HG03135 (cell line): ENCODE results near the gene FOXA3.
"Not testable (repeated sequence)": the region's sequence is repeated elsewhere in the genome, so short reads cannot be mapped to it uniquely, and the experiment has no call there.

Experiments
- ATAC-seq: cut with Tn5 transposase; IDR thresholded peaks from one replicate; pipeline ENCODE4 v1.9.1; 2021; ENCODE audit warnings: mild to moderate bottlenecking, moderate library complexity; ENCODE audit not compliant: unreplicated experiment

The FOXA3 gene

DNA sequence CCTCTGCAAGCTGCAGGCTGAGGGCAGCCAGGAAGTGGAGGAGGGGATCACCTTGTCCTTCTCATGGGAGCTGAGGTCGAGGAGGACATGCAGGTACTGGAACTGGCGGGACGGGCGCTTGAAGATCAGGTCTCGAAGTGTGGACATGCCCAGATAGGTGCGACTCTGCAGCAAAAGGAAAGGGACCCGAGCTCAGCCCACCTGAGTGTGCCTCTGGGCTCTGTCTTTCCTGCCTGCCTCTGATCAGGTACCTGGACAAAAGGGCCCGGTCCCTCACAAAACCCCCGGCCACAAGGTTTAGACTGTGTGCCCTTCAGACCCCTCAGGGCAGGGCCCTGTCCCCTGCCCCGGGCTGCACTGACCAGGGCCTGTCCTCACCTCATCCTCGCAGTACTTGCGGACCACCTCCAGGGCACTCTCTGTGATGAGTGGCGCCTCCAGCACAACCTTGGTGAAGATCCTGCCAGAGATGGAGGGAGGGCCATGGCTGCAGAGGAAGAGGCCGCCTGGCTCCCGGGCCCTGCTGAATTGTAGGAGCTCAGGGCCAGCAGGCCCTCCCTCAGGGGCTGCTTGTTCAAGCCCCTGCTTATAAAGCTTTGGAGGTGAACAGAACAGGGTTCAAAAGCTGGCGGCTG, 36.5 kb upstream of the FOXA3 start:
- ATAC-seq = no peak

DNA sequence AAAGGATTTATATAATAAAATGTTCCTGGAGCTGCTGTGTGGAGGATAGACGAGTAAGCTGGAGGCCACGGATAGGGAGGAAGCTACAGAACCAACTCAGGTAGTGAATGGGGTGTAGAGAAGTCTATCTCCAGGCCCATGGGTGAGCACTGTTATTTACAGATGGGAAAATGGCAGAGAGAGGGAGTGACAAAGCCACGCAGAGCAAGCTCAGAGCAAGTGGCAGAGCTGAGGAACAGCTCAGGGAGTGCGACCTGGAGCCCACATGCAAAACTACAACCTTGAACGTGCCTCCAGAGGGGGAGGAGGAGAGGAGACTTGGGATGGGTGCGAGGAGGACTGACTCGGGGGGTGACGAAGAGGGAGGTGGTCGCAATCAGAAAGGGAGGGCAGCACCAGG, 35.6 kb upstream of the FOXA3 start:
- ATAC-seq = no peak

DNA sequence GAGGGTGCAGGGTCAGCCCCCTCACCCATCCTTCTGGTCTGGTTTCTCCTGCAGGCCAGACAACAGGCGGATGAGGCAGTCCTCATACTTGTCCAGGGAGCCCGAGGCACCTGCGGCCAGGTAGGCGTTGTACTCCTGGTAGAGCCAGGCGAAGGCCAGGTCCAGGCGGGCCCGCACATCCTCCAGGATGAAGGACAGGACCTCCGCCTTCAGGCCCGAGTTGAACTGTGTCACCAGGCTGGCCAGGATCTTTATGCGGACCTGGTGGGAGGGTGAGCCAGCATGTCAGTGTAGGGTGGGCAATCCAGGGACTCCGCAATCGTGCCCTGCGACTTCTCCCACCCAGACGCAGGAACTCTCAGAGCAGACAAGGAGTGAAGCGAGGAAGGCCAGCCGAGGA, 35.2 kb upstream of the FOXA3 start:
- ATAC-seq = no peak

GRCh38 chr19:45834970-45835369, 29.2 kb upstream of the FOXA3 start:
- no peak for ATAC-seq

DNA sequence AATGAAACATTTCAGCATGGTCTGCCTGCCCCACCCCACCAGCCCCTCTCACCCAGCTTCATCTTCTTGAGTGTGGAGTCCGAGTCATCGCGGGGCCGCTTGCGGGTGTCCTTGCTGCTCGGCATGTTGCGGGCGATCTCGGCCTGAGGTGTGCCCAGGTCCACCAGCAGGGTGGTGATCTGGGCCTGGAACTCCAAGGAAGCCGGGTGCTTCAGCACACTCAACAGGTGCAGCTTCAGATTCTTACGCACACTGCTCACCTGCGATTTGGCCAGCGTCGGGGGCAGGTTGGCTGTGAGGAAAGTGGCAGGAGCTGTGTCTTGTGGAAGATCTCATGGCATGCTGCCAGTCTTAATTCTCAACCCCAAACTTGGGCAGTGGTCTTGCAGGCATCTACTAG, 21.9 kb upstream of the FOXA3 start:
- no peak for ATAC-seq

- ATAC-seq = no peak
Observed at GRCh38 chr19:45847663-45848062, 16.5 kb upstream of the FOXA3 start.

DNA sequence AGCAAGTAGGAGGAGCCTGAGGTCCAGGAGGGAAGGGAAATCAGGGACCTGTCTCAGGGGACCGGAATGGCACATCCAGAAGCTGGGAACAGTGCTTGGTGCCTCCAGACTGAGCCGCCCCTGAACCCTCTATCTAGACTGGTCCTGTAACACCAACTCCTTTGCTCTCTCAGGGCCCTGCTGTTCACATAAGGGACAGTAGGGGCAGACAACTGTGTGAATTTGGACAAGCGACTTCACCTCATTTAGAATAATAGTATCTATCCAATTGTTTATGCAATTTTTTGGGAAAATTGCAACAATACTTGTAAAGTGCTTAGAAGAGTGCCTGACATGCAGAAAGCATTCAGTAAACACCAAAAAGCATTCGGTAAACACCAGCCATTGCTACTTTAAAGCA, 15.2 kb upstream of the FOXA3 start:
- ATAC-seq = no peak

GRCh38 chr19:45852145-45852750, 11.9 kb upstream of the FOXA3 start:
- no peak for ATAC-seq

- no peak for ATAC-seq
Observed at GRCh38 chr19:45852983-45853382, 11.1 kb upstream of the FOXA3 start.

- ATAC-seq = no peak
Observed at GRCh38 chr19:45854167-45854778, 9.9 kb upstream of the FOXA3 start.

DNA sequence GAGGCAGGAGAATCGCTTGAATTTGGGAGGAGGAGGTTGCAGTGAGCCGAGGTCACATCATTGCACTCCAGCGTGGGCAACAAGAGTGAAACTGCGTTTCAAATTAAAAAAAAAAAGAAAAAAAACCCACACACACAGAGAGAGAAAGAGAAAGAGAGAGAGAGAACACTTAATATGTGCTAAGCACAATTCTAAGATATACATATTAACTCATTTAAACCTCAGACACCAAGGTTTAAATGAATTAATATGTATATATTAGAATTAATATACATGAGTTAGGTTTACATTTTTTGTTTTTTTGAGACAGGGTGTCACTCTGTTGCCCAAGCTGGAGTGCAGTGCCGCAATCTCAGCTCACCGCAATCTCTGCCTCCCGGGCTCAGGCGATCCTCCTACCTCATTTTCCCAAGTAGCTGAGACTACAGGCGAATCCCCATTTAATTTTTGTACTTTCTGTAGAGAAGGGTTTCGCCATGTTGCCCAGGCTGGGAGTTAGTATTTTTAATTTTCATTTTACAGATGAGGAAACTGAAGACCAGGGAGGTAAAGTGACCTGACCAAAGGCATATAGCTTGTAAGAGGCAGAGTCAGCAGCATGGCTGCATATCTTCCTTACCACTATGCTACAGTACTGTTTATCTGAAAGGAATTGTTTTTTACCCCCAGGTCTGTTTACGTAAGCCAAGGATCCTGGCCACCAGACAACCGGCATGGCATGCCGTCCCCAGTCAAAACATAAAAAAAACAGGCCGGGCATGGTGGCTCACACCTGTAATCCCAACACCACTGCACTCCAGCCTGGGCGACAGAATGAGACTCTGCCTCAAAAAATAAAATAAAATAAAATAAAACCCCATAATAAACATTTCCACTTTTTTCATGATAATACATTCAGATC, 3.5 kb upstream of the FOXA3 start:
- ATAC-seq = no peak

DNA sequence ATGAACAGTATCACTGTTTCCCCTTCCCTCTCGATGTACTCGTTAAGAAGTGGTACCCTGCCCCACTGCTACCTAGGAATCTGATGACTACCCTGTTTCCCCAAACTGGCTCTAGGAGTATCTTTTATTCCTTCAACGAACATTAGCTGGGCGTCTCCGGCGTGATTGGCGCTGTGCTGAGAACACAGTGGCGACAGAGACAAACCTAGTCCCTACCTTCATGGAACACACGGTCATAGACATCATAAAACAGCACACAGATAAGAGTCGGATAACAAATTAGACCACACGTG, 1.9 kb upstream of the FOXA3 start:
- ATAC-seq = no peak

DNA sequence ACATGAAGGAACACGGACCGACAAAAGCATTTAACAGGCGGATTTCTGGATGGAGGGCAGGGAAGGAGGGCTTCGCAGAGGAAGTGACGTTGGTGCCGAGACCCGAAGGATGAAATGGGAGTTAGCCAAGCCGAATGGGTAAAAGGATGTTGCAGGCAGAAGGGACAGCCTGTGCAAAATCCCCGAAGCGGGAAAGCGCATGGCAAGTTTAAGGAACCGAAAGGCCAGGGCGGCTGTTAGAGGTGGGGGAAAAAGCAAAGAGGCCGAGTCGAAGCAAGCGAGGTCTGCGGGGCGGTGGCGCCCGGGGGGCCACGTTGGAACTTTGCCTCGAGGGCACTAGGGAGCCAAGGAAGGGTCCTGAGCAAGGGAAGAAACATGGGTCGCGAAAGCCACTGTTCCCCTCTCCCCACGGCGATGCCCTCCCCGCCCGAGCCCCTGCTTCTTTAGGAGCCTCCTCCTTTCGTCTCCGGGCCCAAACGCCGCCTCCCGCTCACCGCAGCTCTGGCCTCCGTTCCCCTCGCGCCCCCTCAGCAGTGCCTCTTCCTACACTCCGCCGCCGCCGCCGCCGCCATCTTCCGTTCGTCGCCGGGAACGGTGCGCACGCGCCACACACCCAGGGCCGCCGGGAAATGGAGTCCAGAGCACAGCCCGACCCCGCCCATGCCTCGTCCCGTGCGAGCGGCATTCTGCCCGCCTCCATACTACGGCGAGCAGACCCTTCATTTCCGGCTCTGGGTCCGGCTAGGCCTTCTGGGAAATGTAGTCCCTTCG, 1.4 kb upstream of the FOXA3 start, which contains the start of gene SYMPK:
TSS of gene SYMPK (minus strand) at position 584 of the 771 bp plus-strand sequence. CDS start 8,652 bp downstream, outside the sequence.
- ATAC-seq = peak; percentile 87

DNA sequence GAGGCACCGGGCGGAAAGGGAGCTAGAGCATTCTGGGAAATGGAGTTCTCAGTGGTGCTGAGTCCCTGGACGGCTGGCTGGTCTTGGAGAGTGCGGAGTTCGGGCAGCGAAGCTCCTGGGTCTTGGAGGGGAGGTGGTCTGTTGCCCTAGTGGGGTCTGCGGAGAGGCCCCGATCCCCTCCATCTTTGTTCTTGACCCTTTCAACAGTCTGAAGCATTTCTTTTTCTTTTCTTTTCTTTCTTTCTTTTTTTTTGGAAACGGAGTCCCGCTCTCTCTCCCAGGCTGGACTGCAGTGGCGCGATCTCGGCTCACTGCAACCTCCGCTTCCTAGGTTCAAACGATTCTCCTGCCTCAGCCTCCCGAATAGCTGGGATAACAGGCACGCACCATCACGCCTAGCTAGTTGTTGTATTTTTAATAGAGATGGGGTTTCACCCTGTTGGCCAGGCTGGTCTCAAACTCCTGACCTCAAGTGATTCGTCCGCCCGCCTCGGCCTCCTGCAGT, 739 bp upstream of the FOXA3 start:
- no peak for ATAC-seq

- no peak for ATAC-seq
Observed at GRCh38 chr19:45864629-45865082, 530 bp downstream of the FOXA3 start.

GRCh38 chr19:45865269-45865948, 1.3 kb downstream of the FOXA3 start:
- no peak for ATAC-seq

DNA sequence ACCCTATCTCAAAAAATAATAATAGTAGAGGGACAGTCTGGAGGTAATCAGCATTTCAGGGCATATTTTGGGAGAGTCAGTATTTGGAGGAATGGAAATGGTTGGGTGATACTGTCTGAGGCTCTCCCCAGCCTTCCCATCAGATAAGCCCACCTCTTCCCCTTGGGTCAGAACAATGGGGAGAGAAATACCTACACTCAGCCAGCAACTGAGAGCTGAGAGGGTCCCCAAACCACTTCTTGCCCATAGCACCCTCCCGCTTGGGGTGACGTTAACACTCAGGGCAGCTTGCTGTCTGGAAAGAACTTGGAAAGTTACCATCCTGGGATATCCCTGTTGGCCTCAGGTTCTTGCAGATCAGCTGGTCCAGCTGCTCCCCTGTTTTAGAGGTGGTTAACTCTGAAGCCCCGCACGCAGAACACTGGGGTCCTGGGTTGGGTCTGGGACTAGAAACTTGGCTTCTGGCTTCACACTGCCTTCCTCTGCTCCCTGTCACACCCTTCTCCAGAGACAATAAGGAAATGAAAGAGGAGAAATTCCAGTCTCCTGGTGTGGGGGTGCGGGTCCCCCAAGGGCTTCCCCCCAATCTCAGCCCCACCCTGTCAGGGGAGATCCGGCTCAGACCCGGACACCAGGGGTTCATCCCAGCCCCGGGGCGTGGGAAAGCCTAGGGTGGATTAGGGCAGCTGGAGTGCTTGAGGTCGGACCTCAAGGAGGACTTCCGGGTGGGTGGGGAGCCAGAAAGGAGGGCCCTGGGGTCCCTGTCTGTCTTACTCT, 2.5 kb downstream of the FOXA3 start:
- ATAC-seq = no peak

DNA sequence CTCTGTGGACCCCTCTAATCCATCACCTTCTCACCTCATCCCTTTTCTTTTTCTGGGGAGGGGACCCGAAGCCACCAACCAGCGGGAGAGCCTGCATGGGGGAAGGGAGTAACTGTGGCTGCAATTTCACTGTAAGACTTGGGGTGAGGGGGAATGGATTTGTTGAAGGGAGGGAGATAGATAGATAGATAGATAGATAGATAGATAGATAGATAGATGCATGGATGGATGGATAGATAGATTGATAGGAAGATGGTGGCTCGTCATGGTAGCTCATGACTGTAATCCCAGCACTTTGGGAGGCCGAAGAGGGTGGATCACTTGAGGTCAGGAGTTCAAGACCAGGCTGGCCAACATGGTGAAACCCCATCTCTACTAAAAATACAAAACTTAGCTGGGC, 3.1 kb downstream of the FOXA3 start:
- not testable (repeated sequence) for ATAC-seq

GRCh38 chr19:45870798-45871197, 6.7 kb downstream of the FOXA3 start:
- ATAC-seq = no peak
